Neural progenitor cell (in vitro differentiated cells): ENCODE data around the gene MIGA1.

Experiments used
- EZH2 ChIP-seq: fragments of 200-600 bp; sonication (generic); IDR thresholded peaks from 2 replicates; pipeline ENCODE4 v1.6.1; 2017; ENCODE audit warnings: antibody characterized with exemption, mild to moderate bottlenecking, moderate library complexity
- EZH2phosphoT487 ChIP-seq: fragments of 200-600 bp; sonication (generic); IDR thresholded peaks from 2 replicates; pipeline ENCODE4 v1.6.1; 2017; ENCODE audit warnings: antibody characterized with exemption
- TF ChIP-seq, protein P1 (sequence below): fragments of 200-600 bp; sonication (generic); IDR thresholded peaks from 2 replicates; pipeline ENCODE4 v1.5.1; 2017; ENCODE audit warnings: antibody characterized with exemption, mild to moderate bottlenecking

DNA sequence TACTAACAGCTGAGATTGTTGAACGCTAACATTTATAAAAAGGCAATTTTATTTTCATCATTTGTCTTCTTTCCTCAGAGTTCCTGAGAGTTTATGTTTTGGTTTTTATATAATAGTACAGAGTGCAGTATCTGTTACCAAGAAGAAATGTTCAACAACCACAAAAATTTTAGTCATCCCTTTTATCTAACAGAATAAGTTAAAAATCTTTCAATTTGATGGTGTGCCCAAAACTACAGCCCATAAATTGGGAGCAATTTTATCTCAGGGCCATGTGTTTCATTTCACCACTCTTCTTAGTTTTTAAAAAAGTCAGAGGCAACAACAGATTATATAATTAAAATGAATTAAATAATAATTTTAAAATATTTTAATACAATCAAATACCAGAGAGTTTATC lies 146.1 kb downstream of the MIGA1 start:
- TF ChIP-seq, protein P1, sequence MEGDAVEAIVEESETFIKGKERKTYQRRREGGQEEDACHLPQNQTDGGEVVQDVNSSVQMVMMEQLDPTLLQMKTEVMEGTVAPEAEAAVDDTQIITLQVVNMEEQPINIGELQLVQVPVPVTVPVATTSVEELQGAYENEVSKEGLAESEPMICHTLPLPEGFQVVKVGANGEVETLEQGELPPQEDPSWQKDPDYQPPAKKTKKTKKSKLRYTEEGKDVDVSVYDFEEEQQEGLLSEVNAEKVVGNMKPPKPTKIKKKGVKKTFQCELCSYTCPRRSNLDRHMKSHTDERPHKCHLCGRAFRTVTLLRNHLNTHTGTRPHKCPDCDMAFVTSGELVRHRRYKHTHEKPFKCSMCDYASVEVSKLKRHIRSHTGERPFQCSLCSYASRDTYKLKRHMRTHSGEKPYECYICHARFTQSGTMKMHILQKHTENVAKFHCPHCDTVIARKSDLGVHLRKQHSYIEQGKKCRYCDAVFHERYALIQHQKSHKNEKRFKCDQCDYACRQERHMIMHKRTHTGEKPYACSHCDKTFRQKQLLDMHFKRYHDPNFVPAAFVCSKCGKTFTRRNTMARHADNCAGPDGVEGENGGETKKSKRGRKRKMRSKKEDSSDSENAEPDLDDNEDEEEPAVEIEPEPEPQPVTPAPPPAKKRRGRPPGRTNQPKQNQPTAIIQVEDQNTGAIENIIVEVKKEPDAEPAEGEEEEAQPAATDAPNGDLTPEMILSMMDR = no peak
- TF ChIP-seq EZH2phosphoT487 (no peak), EZH2 (no peak)
